Gastroesophageal sphincter (tissue), 4 donors: Measurements from ENCODE around the gene ARHGDIB. TPM values are rescaled to one million over a fixed set of nuclear protein-coding genes. Genes with fewer than 3 reads are reported as not detected.

ENCODE experiments used
- ATAC-seq: fragments of 150-250 bp; one replicate; pipeline ENCODE4 v1.9.1; 2016; ENCODE audit warnings: mild to moderate bottlenecking, moderate library complexity
- H3K27ac ChIP-seq, 4 donors: fragments of 200-600 bp; sonication (generic) in 3 of 4; 1 replicate in 3 of 4; 2 replicates in 1 of 4; pipeline ENCODE4 v1.5.1; 2016 to 2019
- H3K27me3 ChIP-seq: fragments of 200-600 bp; sonication (generic); one replicate; pipeline ENCODE4 v1.5.1; 2019
- H3K36me3 ChIP-seq, 2 donors: fragments of 200-600 bp; sonication (generic); one replicate each; pipeline ENCODE4 v1.5.1; 2019; ENCODE audit warnings: control low read depth in 1 of 2
- H3K4me1 ChIP-seq, 3 donors: fragments of 200-600 bp; sonication (generic); 1 replicate in 2 of 3; 2 replicates in 1 of 3; pipeline ENCODE4 v1.5.1; 2016 to 2019; ENCODE audit warnings: control low read depth in 2 of 3
- H3K4me3 ChIP-seq, 2 donors: fragments of 200-600 bp; sonication (generic); one replicate each; pipeline ENCODE4 v1.5.1; 2019; ENCODE audit warnings: mild to moderate bottlenecking in 1 of 2, moderate library complexity in 1 of 2
- H3K9me3 ChIP-seq, 3 donors: fragments of 200-600 bp; sonication (generic); one replicate each; pipeline ENCODE4 v1.5.1; 2017 to 2019; ENCODE audit warnings: control low read depth in 2 of 3
- EP300 ChIP-seq: sonication (generic); formaldehyde crosslinking; IDR thresholded peaks from one replicate; pipeline ENCODE4 v1.6.1; 2017; ENCODE audit warnings: antibody characterized with exemption, mild to moderate bottlenecking
- POLR2A ChIP-seq, 2 donors: fragments of 450-650 bp; IDR thresholded peaks; one replicate each; pipeline ENCODE4 v1.6.1; 2017; ENCODE audit warnings: antibody characterized with exemption in 2 of 2, mild to moderate bottlenecking in 2 of 2, moderate library complexity in 1 of 2
- POLR2AphosphoS5 ChIP-seq: sonication (generic); formaldehyde crosslinking; IDR thresholded peaks from one replicate; pipeline ENCODE4 v1.6.1; 2017; ENCODE audit warnings: antibody characterized with exemption
- WGBS, 2 donors: methylation state at CpG; one replicate each; pipeline ENCODE4 v1.1.5; 2018; ENCODE audit warnings: low coverage in 1 of 2; 5-methylcytosine and 5-hydroxymethylcytosine counted together
- total RNA-seq, 4 donors: library from RNA; depleted of rRNA; stranded (reverse); fragments of >200 nt; gene quantifications; one replicate each; pipeline ENCODE4 v1.1.0, GENCODE V29; 2016
- TF ChIP-seq, protein P1 (sequence below), 4 experiments: fragments of 200-600 bp in 2 of 4; fragments of 450-650 bp in 2 of 4; sonication (generic) in 1 of 4; IDR thresholded peaks; one replicate each; pipeline ENCODE4 v1.5.1; 2017 to 2019; ENCODE audit warnings: antibody characterized with exemption in 4 of 4, mild to moderate bottlenecking in 2 of 4, moderate library complexity in 2 of 4

ARHGDIB gene
- total RNA-seq, 4 donors from 2014 or later = 22.4 to 108 (median 74.2) TPM

DNA sequence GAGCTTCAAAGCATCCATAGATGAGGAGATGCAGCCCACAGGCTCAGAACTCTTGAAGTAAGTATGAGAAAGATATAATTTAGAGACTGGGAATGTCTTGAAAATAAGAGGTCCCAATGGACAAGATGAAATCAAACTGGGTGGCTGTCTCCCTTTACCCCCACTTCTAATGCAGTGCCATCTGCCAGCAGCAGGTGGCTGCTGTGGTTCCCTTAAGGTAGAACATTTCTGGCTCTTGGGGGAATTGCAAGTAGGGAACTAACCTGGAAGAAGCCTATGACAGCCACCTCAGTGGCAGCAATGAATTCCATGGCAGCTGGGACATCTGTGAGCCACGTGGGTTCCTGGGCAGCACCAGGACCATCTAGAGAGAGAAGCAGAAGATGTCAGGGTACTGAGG, 23.7 kb downstream of the ARHGDIB start:
- ATAC-seq = no peak
- Histone ChIP-seq H3K36me3 (peaks cover 0 to 10% of the 10 kb centered on the region in 2 donors), H3K27me3 (no peaks in the 10 kb centered on the region), H3K9me3 (no peaks in the 10 kb centered on the region), H3K4me3 (no peak overlapping the region), H3K27ac (no peak overlapping the region), H3K4me1 (no peaks in the 10 kb centered on the region)
- WGBS, 2 donors = 100% methylated on average over 1 of the region's 1 CpG; no CpG with 5 or more reads in 1 of the 2 donors
- no peak for TF ChIP-seq POLR2AphosphoS5
- TF ChIP-seq, protein P1, sequence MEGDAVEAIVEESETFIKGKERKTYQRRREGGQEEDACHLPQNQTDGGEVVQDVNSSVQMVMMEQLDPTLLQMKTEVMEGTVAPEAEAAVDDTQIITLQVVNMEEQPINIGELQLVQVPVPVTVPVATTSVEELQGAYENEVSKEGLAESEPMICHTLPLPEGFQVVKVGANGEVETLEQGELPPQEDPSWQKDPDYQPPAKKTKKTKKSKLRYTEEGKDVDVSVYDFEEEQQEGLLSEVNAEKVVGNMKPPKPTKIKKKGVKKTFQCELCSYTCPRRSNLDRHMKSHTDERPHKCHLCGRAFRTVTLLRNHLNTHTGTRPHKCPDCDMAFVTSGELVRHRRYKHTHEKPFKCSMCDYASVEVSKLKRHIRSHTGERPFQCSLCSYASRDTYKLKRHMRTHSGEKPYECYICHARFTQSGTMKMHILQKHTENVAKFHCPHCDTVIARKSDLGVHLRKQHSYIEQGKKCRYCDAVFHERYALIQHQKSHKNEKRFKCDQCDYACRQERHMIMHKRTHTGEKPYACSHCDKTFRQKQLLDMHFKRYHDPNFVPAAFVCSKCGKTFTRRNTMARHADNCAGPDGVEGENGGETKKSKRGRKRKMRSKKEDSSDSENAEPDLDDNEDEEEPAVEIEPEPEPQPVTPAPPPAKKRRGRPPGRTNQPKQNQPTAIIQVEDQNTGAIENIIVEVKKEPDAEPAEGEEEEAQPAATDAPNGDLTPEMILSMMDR (IDR thresholded peaks at IDR 0.05) = no peak
- no peak for TF ChIP-seq EP300
- no peak for TF ChIP-seq POLR2A (IDR thresholded peaks at IDR 0.05)

DNA sequence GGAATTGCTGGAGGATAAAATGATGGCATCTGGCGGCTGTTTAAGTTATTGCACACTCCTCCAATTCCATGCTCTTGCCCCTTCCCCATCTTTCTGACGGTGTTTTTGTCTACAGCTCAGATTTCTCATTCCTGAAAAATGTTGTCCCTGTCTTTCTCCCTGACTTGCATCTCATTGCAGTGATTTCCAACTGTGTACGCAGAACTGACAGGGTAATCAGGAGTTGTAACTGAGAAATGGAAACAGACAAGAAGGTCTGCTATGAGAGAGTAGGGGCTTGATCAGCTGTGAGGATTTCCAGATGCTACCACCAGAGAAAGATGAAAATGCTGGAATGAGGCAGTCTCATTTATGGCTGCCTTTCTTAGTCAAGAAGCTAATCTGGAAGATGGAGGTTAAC, 24.4 kb downstream of the ARHGDIB start:
- Histone ChIP-seq H3K27me3 (no peaks in the 10 kb centered on the region), H3K27ac (no peak overlapping the region), H3K4me3 (no peak overlapping the region), H3K4me1 (no peaks in the 10 kb centered on the region), H3K36me3 (peaks cover 0 to 3% of the 10 kb centered on the region in 2 donors), H3K9me3 (no peaks in the 10 kb centered on the region)
- WGBS, 2 donors = 83 to 95% methylated on average over 3 of the region's 3 CpGs
- ATAC-seq = no peak
- TF ChIP-seq POLR2A (IDR thresholded peaks at IDR 0.05) (no peak), EP300 (no peak), POLR2AphosphoS5 (no peak)
- TF ChIP-seq, protein P1 (IDR thresholded peaks at IDR 0.05) = no peak

DNA sequence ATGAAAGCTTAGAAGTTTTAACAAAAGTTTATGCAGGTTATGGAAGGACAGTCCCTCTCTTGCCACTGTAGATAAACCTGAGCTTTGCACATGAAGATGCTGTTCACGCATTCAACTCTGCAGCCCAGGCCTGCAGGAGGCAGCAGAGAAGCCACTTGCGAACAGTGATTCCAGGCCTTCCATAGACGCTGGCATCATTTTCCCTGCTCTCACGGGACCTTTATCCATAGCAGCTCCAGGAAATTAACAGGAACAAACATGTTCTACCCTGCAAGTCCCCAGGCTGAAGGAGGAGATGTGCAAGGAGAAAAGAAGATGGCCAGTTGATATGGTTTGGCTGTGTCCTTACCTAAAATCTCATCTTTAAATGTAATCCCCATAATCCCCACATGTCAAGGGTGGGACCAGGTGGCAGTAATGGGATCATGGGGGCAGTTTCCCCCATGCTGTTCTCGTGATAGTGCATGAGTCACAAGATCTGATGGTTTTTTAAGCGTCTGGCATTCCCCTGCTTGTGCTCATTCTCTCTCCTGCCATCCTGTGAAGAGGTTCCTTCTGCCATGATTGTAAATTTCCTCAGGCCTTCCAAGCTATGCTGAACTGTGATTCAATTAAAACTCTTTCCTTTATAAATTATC, 25.1 kb downstream of the ARHGDIB start:
- 83 to 90% methylated on average over 2 to 6 of the region's 6 CpGs for WGBS, 2 donors
- no peak for TF ChIP-seq POLR2A (IDR thresholded peaks at IDR 0.05)
- TF ChIP-seq, protein P1 (IDR thresholded peaks at IDR 0.05) = no peak
- no peak overlapping the region for H3K27ac ChIP-seq
- no peaks in the 10 kb centered on the region for H3K4me1 ChIP-seq
- no peak overlapping the region for H3K4me3 ChIP-seq
- H3K27me3 ChIP-seq = no peaks in the 10 kb centered on the region
- no peaks in the 10 kb centered on the region for H3K36me3 ChIP-seq
- no peak for ATAC-seq
- H3K9me3 ChIP-seq = no peaks in the 10 kb centered on the region

DNA sequence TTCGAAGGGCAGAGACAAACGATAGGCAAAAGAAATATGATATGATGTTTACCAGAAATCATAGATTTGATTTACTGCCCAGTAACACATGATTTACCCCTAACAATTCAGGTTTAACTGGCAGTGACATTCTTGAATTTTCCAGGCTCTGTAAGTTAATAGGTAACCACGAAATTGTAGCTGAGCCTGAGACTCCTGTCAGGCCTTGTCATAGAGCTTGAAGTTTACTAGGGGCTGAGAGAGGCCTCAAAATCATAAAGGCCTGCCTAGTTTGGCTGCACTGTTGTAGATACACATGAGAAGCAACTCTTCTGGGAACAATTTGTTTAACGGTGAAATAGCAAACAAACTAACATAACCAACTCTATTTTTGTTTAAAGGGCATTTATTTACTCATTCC, 26.4 kb downstream of the ARHGDIB start:
- peaks cover 0 to 10% (median 3%) of the 10 kb centered on the region in 3 donors for H3K4me1 ChIP-seq
- no peaks in the 10 kb centered on the region for H3K27me3 ChIP-seq
- H3K27ac ChIP-seq = no peak overlapping the region
- H3K9me3 ChIP-seq = no peaks in the 10 kb centered on the region
- H3K36me3 ChIP-seq = no peaks in the 10 kb centered on the region
- no peak for ATAC-seq
- 60 to 73% methylated on average over 3 to 4 of the region's 4 CpGs for WGBS, 2 donors
- no peak overlapping the region for H3K4me3 ChIP-seq
- TF ChIP-seq POLR2A (IDR thresholded peaks at IDR 0.05) (no peak), POLR2AphosphoS5 (no peak), EP300 (no peak)
- TF ChIP-seq, protein P1 (IDR thresholded peaks at IDR 0.05) = no peak

DNA sequence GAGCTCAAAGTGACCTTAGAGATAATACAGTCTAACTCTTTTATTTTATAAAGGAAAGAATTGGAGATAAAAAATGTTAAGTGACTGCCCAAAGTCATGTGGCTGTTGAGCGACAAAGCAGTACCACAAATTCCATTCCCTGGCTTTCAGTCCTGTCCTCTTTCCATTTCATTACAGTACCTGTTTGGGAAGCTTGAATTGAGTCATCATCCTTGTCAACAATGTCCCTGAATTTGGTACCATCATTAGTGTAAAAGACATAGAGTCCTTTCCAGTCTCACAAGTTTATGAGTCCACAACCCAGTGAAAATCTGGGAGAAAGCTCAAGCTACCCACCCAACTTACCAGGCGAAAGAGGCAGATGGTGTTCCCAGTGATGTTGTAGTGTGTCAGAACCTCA, 26.9 kb downstream of the ARHGDIB start:
- Histone ChIP-seq H3K4me3 (no peak overlapping the region), H3K27me3 (no peaks in the 10 kb centered on the region), H3K36me3 (no peaks in the 10 kb centered on the region), H3K27ac (no peak overlapping the region), H3K4me1 (peaks cover 0 to 15% (median 3%) of the 10 kb centered on the region in 3 donors), H3K9me3 (no peaks in the 10 kb centered on the region)
- TF ChIP-seq, protein P1 (IDR thresholded peaks at IDR 0.05) = no peak
- TF ChIP-seq POLR2AphosphoS5 (no peak), EP300 (no peak), POLR2A (IDR thresholded peaks at IDR 0.05) (no peak)
- 100% methylated on average over 2 of the region's 2 CpGs for WGBS, 2 donors
- no peak for ATAC-seq
